Ovary (tissue), 3 donors: ENCODE data around the gene SRPK3.

Experiments used
- POLR2A ChIP-seq: fragments of 450-650 bp; IDR thresholded peaks from one replicate; pipeline ENCODE4 v1.6.1; 2017; ENCODE audit warnings: antibody characterized with exemption, mild to moderate bottlenecking, moderate library complexity
- TF ChIP-seq, protein P1 (sequence below), 3 donors: fragments of 450-650 bp in 2 of 3; fragments of 200-600 bp in 1 of 3; IDR thresholded peaks; one replicate each; pipeline versions ENCODE4 v1.5.1 to v1.8.0; 2016 to 2022; ENCODE audit warnings: antibody characterized with exemption in 3 of 3, mild to moderate bottlenecking in 1 of 3
- donor health status: DM: no; HTN: no; CAD: no.

DNA sequence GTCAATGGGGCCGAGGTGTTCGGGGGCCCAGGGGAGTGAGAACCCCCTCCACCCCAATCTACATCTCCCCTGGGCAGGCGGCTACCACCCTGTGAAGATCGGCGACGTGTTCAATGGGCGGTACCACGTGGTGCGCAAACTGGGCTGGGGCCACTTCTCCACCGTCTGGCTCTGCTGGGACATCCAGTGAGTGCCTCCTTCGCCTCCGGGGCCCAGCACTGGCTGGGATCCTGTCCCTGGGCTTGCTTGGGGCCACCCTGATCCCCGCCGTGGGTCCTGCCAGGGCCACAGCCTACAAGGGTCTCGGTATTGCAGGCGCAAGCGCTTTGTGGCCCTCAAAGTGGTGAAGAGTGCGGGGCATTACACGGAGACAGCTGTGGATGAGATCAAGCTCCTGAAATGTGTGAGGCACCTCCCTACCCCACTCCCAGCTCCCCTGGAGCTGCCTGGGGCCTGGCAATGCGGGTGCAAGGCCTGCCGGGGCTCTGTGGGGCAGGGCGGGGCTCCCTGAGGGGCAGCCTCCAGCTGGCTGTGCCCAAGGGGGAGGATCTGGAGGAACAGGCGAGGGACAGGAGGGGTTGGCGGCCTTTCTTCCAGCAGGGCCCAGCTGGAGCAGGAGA is 697 bp downstream of the SRPK3 start:
- TF ChIP-seq, protein P1, sequence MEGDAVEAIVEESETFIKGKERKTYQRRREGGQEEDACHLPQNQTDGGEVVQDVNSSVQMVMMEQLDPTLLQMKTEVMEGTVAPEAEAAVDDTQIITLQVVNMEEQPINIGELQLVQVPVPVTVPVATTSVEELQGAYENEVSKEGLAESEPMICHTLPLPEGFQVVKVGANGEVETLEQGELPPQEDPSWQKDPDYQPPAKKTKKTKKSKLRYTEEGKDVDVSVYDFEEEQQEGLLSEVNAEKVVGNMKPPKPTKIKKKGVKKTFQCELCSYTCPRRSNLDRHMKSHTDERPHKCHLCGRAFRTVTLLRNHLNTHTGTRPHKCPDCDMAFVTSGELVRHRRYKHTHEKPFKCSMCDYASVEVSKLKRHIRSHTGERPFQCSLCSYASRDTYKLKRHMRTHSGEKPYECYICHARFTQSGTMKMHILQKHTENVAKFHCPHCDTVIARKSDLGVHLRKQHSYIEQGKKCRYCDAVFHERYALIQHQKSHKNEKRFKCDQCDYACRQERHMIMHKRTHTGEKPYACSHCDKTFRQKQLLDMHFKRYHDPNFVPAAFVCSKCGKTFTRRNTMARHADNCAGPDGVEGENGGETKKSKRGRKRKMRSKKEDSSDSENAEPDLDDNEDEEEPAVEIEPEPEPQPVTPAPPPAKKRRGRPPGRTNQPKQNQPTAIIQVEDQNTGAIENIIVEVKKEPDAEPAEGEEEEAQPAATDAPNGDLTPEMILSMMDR (IDR thresholded peaks at IDR 0.05), result no peak
- no peak for TF ChIP-seq POLR2A
